Neural cell (in vitro differentiated cells): Measurements from ENCODE around the gene TRMT10B. TPM values are rescaled to one million over a fixed set of nuclear protein-coding genes. Genes with fewer than 3 reads are reported as not detected.

ENCODE experiments used
- H2AFZ ChIP-seq: fragments of 200-600, 300-800 bp; sonication (generic), shearing (Covaris generic); 2 replicates; pipeline ENCODE4 v1.6.0; 2014; ENCODE audit warnings: low read depth, mild to moderate bottlenecking, antibody characterized with exemption, low read length, moderate library complexity
- H3F3A ChIP-seq: fragments of 200-600 bp; shearing (Covaris generic); 2 replicates; pipeline ENCODE4 v1.6.1; 2016; ENCODE audit warnings: mild to moderate bottlenecking, moderate library complexity, mixed read lengths, antibody characterized with exemption, low read length; ENCODE audit not compliant: insufficient read depth, poor library complexity, severe bottlenecking
- H3K27ac ChIP-seq: fragments of 200-600, 300-800 bp; sonication (generic), shearing (Covaris generic); 2 replicates; pipeline ENCODE4 v1.5.1; 2014; ENCODE audit warnings: mild to moderate bottlenecking, low read length, moderate library complexity
- H3K27me3 ChIP-seq: fragments of 300-800, 200-600 bp; sonication (generic), shearing (Covaris generic); 2 replicates; pipeline ENCODE4 v1.6.0; 2014; ENCODE audit warnings: mild to moderate bottlenecking, low read depth, low read length, moderate library complexity; ENCODE audit not compliant: insufficient read depth
- H3K36me3 ChIP-seq: fragments of 300-800, 200-600 bp; sonication (generic), shearing (Covaris generic); 2 replicates; pipeline ENCODE4 v1.5.1; 2014; ENCODE audit warnings: mild to moderate bottlenecking, antibody characterized with exemption, low read length, moderate library complexity; ENCODE audit not compliant: insufficient read depth
- H3K4me2 ChIP-seq: fragments of 300-800, 200-600 bp; sonication (generic), shearing (Covaris generic); 2 replicates; pipeline ENCODE4 v1.6.0; 2014; ENCODE audit warnings: mild to moderate bottlenecking, low read length
- H3K4me3 ChIP-seq: fragments of 300-800, 200-600 bp; sonication (generic), shearing (Covaris generic); 2 replicates; pipeline ENCODE4 v1.5.1; 2014; ENCODE audit warnings: mild to moderate bottlenecking, low read length, moderate library complexity
- H3K79me2 ChIP-seq: fragments of 200-600 bp; shearing (Covaris generic); replicated peaks from 2 replicates; pipeline ENCODE4 v1.6.0; 2014; ENCODE audit warnings: mild to moderate bottlenecking, low read length, moderate library complexity; ENCODE audit not compliant: insufficient read depth
- H3K9ac ChIP-seq: fragments of 300-800, 200-600 bp; sonication (generic), shearing (Covaris generic); 2 replicates; pipeline ENCODE4 v1.6.1; 2016; ENCODE audit warnings: mild to moderate bottlenecking, low read length, mixed read lengths
- H3K9me2 ChIP-seq: fragments of 200-600 bp; shearing (Covaris generic); 2 replicates; pipeline ENCODE4 v1.6.1; 2016; ENCODE audit warnings: mild to moderate bottlenecking, low read length, mixed read lengths; ENCODE audit not compliant: insufficient read depth
- H3K9me3 ChIP-seq: fragments of 200-600, 300-800 bp; sonication (generic), shearing (Covaris generic); 2 replicates; pipeline ENCODE4 v1.6.1; 2016; ENCODE audit warnings: mild to moderate bottlenecking, mixed run types, low read length, moderate library complexity, mixed read lengths
- H4K20me1 ChIP-seq: fragments of 200-600 bp; shearing (Covaris generic); 2 replicates; pipeline ENCODE4 v1.6.1; 2016; ENCODE audit warnings: mild to moderate bottlenecking, mixed run types; ENCODE audit not compliant: insufficient read depth
- CTCF ChIP-seq: fragments of 450-650 bp; IDR thresholded peaks from 2 replicates; pipeline ENCODE4 v1.5.1; 2014; ENCODE audit warnings: antibody characterized with exemption, mild to moderate bottlenecking, moderate library complexity; ENCODE audit not compliant: poor library complexity, severe bottlenecking
- EP300 ChIP-seq: fragments of 450-650 bp; conservative IDR thresholded peaks from 2 replicates; pipeline ENCODE4 v1.6.1; 2014; ENCODE audit warnings: antibody characterized with exemption, mild to moderate bottlenecking, moderate library complexity; ENCODE audit not compliant: poor library complexity, severe bottlenecking
- EZH2 ChIP-seq: fragments of 200-600, 300-800 bp; shearing (Covaris generic), sonication (generic); IDR thresholded peaks from 2 replicates; pipeline ENCODE4 v1.6.1; 2014; ENCODE audit warnings: antibody characterized with exemption, low read length, borderline replicate concordance, mild to moderate bottlenecking; ENCODE audit not compliant: insufficient read depth, poor library complexity, severe bottlenecking
- MXI1 ChIP-seq: fragments of 450-650 bp; conservative IDR thresholded peaks from 2 replicates; pipeline ENCODE4 v1.6.1; 2014; ENCODE audit warnings: antibody characterized with exemption, mild to moderate bottlenecking; ENCODE audit not compliant: poor library complexity, severe bottlenecking
- POLR2AphosphoS5 ChIP-seq: IDR thresholded peaks from 2 replicates; pipeline ENCODE4 v1.6.1; 2012
- RAD21 ChIP-seq: fragments of 450-650 bp; conservative IDR thresholded peaks from 2 replicates; pipeline ENCODE4 v1.6.1; 2014; ENCODE audit warnings: antibody characterized with exemption, mild to moderate bottlenecking, moderate library complexity
- REST ChIP-seq: IDR thresholded peaks from 2 replicates; pipeline ENCODE4 v1.6.1; 2012; ENCODE audit warnings: borderline replicate concordance
- SMC3 ChIP-seq: fragments of 450-650 bp; conservative IDR thresholded peaks from 2 replicates; pipeline ENCODE4 v1.6.1; 2014; ENCODE audit warnings: antibody characterized with exemption, mild to moderate bottlenecking, moderate library complexity; ENCODE audit not compliant: poor library complexity
- TAF1 ChIP-seq: IDR thresholded peaks from 2 replicates; pipeline ENCODE4 v1.6.1; 2012; ENCODE audit warnings: low read depth
- polyA plus RNA-seq: library from polyadenylated mRNA; depleted of rRNA; stranded (reverse); fragments of >200 nt; gene quantifications from 2 replicates; pipeline ENCODE4 v1.2.3, GENCODE V29; 2014

TRMT10B gene
- polyA plus RNA-seq, 1 donor from 2014 or later: 11.2 TPM

GRCh38 chr9:37778534-37778933 lies 24.9 kb downstream of the TRMT10B start:
- Histone ChIP-seq H3K27ac (no peak overlapping the region), H3K9me3 (no peaks in the 10 kb centered on the region), H2AFZ (no peak overlapping the region), H3K36me3 (peaks cover 5% of the 10 kb centered on the region), H3K79me2 (peaks cover 10% of the 10 kb centered on the region), H3K4me2 (no peak overlapping the region), H3K9ac (no peak overlapping the region), H3K27me3 (no peaks in the 10 kb centered on the region), H3K9me2 (no peaks in the 10 kb centered on the region), H4K20me1 (no peaks in the 10 kb centered on the region), H3F3A (no peaks in the 10 kb centered on the region), H3K4me3 (no peak overlapping the region)
- TF ChIP-seq REST: no peak
- no peak for TF ChIP-seq SMC3
- TF ChIP-seq TAF1: no peak
- TF ChIP-seq POLR2AphosphoS5: no peak
- TF ChIP-seq RAD21: no peak
- TF ChIP-seq EZH2: no peak
- TF ChIP-seq MXI1: no peak
- no peak for TF ChIP-seq CTCF
- no peak for TF ChIP-seq EP300

GRCh38 chr9:37784291-37784615 lies 30.6 kb downstream of the TRMT10B start:
- no peaks in the 10 kb centered on the region for H3F3A ChIP-seq
- H3K79me2 ChIP-seq: peaks cover 21% of the 10 kb centered on the region
- peak overlapping the region; percentile 96 for H3K4me2 ChIP-seq
- H4K20me1 ChIP-seq: no peaks in the 10 kb centered on the region
- peak overlapping the region; percentile 83 for H3K9ac ChIP-seq
- peak overlapping the region; percentile 78 for H3K27ac ChIP-seq
- H3K9me2 ChIP-seq: no peaks in the 10 kb centered on the region
- no peak overlapping the region for H2AFZ ChIP-seq
- TF ChIP-seq POLR2AphosphoS5: no peak
- no peak for TF ChIP-seq MXI1
- TF ChIP-seq EP300: no peak
- no peak for TF ChIP-seq CTCF
- no peak for TF ChIP-seq REST
- no peak for TF ChIP-seq SMC3
- no peaks in the 10 kb centered on the region for H3K36me3 ChIP-seq
- no peaks in the 10 kb centered on the region for H3K9me3 ChIP-seq
- H3K4me3 ChIP-seq: peak overlapping the region; percentile 81
- no peaks in the 10 kb centered on the region for H3K27me3 ChIP-seq
